Measurements from ENCODE around the gene CRELD2.

Gene CRELD2

GRCh38 chr22:49896201-49896600 is 22.2 kb upstream of the CRELD2 start:
- Histone ChIP-seq H3K27me3 (ENCODE audit: insufficient read depth, poor library complexity, severe bottlenecking) (no peaks in the 10 kb centered on the region), H3K4me1 (ENCODE audit: insufficient read depth, poor library complexity, severe bottlenecking) (no peaks in the 10 kb centered on the region), H3K36me3 (ENCODE audit: low read depth) (peaks cover 7% of the 10 kb centered on the region), H3K4me3 (ENCODE audit: severe bottlenecking) (no peak overlapping the region), H3K9me3 (ENCODE audit: severe bottlenecking) (no peaks in the 10 kb centered on the region), H3K27ac (ENCODE audit: poor library complexity, severe bottlenecking) (no peak overlapping the region)
- ATAC-seq (ENCODE audit: low read depth) (no peak), DNase-seq (ENCODE audit: low spot score) (peak; percentile 23)
- no peak for TF ChIP-seq CTCF (IDR thresholded peaks at IDR 0.05; ENCODE audit: poor library complexity, severe bottlenecking)

GRCh38 chr22:49897015-49897684 is 21.3 kb upstream of the CRELD2 start:
- Histone ChIP-seq H3K9me3 (ENCODE audit: severe bottlenecking) (no peaks in the 10 kb centered on the region), H3K4me3 (ENCODE audit: severe bottlenecking) (no peak overlapping the region), H3K4me1 (ENCODE audit: insufficient read depth, poor library complexity, severe bottlenecking) (no peaks in the 10 kb centered on the region), H3K36me3 (ENCODE audit: low read depth) (0 out of 2 replicates have a peak, but pooled peaks cover 3% of the 10 kb centered on the region), H3K27ac (ENCODE audit: poor library complexity, severe bottlenecking) (no peak overlapping the region), H3K27me3 (ENCODE audit: insufficient read depth, poor library complexity, severe bottlenecking) (no peaks in the 10 kb centered on the region)
- ATAC-seq (ENCODE audit: low read depth) (no peak), DNase-seq (ENCODE audit: low spot score) (peak; percentile 1)
- no peak for TF ChIP-seq CTCF (IDR thresholded peaks at IDR 0.05; ENCODE audit: poor library complexity, severe bottlenecking)

GRCh38 chr22:49899530-49899929 is 18.9 kb upstream of the CRELD2 start:
- H3K36me3 ChIP-seq (ENCODE audit: low read depth) = peaks cover 17% of the 10 kb centered on the region
- no peaks in the 10 kb centered on the region for H3K4me1 ChIP-seq (ENCODE audit: insufficient read depth, poor library complexity, severe bottlenecking)
- no peak overlapping the region for H3K4me3 ChIP-seq (ENCODE audit: severe bottlenecking)
- peak; percentile 42 for DNase-seq (ENCODE audit: low spot score)
- H3K27me3 ChIP-seq (ENCODE audit: insufficient read depth, poor library complexity, severe bottlenecking) = no peaks in the 10 kb centered on the region
- ATAC-seq (ENCODE audit: low read depth) = no peak
- no peak overlapping the region for H3K27ac ChIP-seq (ENCODE audit: poor library complexity, severe bottlenecking)
- TF ChIP-seq CTCF (IDR thresholded peaks at IDR 0.05; ENCODE audit: poor library complexity, severe bottlenecking) = no peak
- H3K9me3 ChIP-seq (ENCODE audit: severe bottlenecking) = no peaks in the 10 kb centered on the region

GRCh38 chr22:49900441-49901230 is 17.8 kb upstream of the CRELD2 start:
- Histone ChIP-seq H3K9me3 (ENCODE audit: severe bottlenecking) (no peaks in the 10 kb centered on the region), H3K36me3 (ENCODE audit: low read depth) (peaks cover 23% of the 10 kb centered on the region), H3K4me1 (ENCODE audit: insufficient read depth, poor library complexity, severe bottlenecking) (no peaks in the 10 kb centered on the region), H3K27ac (ENCODE audit: poor library complexity, severe bottlenecking) (no peak overlapping the region), H3K27me3 (ENCODE audit: insufficient read depth, poor library complexity, severe bottlenecking) (no peaks in the 10 kb centered on the region), H3K4me3 (ENCODE audit: severe bottlenecking) (no peak overlapping the region)
- ATAC-seq (ENCODE audit: low read depth) (no peak), DNase-seq (ENCODE audit: low spot score) (peak; percentile 23)
- no peak for TF ChIP-seq CTCF (IDR thresholded peaks at IDR 0.05; ENCODE audit: poor library complexity, severe bottlenecking)

- no peaks in the 10 kb centered on the region for H3K9me3 ChIP-seq (ENCODE audit: severe bottlenecking)
- no peak for TF ChIP-seq CTCF (IDR thresholded peaks at IDR 0.05; ENCODE audit: poor library complexity, severe bottlenecking)
- H3K27ac ChIP-seq (ENCODE audit: poor library complexity, severe bottlenecking) = no peak overlapping the region
- H3K36me3 ChIP-seq (ENCODE audit: low read depth) = peaks cover 28% of the 10 kb centered on the region
- ATAC-seq (ENCODE audit: low read depth) (no peak), DNase-seq (ENCODE audit: low spot score) (peak; percentile 7)
- H3K27me3 ChIP-seq (ENCODE audit: insufficient read depth, poor library complexity, severe bottlenecking) = no peaks in the 10 kb centered on the region
- no peak overlapping the region for H3K4me3 ChIP-seq (ENCODE audit: severe bottlenecking)
- H3K4me1 ChIP-seq (ENCODE audit: insufficient read depth, poor library complexity, severe bottlenecking) = no peaks in the 10 kb centered on the region
Observed at GRCh38 chr22:49901457-49901856, 17.0 kb upstream of the CRELD2 start.
